Urothelium cell line (cell line): ENCODE measurements around the gene RAP1GAP2.
A peak's percentile ranks its signal among the peaks of the same experiment; 100 is the strongest.
"Not testable (repeated sequence)": the region's sequence is repeated elsewhere in the genome, so short reads cannot be mapped to it uniquely, and the experiment has no call there.

ENCODE experiments used
- DNase-seq: peaks from one replicate; pipeline ENCODE4 v3.0.0; 2011; ENCODE audit warnings: low spot score, mixed read lengths
- FAIRE-seq: peaks from 2 replicates; lab custom pipeline; 2011; peaks lifted over from hg19 to GRCh38; lab: Jason Lieb, UNC

RAP1GAP2 gene

DNA sequence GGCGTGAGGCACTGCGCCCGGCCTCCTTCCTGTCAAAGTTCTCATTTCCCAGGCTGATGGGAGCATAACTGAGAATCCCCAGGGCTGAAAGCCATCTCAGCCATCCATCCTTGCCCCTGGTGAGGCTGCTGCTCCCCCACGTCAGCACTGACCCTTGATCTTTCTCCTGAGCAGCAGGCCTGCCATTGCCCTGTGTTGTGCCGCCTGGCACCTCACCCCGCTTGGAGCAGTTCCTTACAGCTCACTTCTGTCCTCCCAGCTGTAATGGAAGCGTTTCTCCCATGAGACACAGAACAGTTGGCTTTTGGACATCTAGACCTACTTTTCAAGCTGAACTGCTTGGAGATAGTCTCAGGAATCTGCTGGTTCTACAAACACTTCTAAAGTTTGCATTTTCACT is 215.7 kb downstream of the RAP1GAP2 start:
- DNase-seq (no peak), FAIRE-seq (no peak)

DNA sequence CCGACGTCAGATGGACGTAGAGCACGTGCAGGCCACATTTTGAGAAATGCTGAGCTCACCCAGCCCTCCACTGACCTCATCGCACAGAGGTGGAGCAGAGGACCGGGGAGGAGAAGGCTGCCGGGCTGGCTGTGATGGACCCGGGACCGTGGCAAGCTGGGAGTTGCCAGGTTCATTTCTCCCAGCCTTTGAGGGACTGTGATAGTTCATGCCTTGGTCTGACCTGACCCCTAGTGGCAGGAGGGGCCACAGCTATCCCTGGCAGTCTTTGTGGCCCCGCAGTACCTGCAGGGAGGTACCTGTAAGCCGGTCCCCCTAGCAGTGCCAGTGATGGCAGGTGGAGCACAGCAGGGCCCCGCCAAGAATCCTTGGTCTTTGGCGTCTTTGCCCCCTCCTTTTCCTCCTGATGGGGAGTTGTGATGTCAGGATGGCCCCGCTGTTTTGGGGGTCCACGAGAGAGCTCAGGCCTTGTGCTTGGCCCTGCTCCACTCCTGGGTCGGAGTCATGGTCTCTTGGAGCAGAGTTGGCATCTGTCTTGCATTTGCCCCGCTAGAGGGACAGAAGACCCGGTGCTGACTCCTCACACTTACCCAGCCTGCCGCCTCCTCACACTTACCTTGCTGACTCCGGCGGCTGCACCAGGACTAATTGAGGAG is 216.8 kb downstream of the RAP1GAP2 start:
- FAIRE-seq (no peak), DNase-seq (peak; percentile 27)

DNA sequence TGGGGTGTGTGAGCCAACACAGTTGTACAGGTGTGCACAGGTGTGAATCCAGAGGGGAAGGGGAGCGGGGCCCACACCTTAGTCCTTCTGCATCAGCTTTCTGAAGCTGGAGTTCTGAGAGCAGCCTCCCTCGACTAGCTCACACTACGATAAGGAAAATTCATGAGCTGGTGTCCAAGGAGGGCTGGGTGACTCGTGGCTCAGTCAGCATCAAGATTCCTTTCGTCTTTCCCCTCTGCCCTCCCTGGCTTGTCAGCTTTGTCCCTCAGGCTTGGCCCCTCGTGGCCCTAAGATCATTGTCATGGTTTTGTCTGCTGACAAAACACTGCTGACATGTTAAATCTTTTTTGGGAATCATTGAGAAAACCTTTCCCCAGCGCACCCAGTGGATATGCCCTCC is 219.7 kb downstream of the RAP1GAP2 start:
- FAIRE-seq, result no peak
- no peak for DNase-seq

- DNase-seq, result no peak
- FAIRE-seq, result no peak
These were observed 221.7 kb downstream of the RAP1GAP2 start for GRCh38 chr17:3017936-3018335.

GRCh38 chr17:3019761-3020160 is 223.5 kb downstream of the RAP1GAP2 start:
- DNase-seq, result no peak
- no peak for FAIRE-seq

DNA sequence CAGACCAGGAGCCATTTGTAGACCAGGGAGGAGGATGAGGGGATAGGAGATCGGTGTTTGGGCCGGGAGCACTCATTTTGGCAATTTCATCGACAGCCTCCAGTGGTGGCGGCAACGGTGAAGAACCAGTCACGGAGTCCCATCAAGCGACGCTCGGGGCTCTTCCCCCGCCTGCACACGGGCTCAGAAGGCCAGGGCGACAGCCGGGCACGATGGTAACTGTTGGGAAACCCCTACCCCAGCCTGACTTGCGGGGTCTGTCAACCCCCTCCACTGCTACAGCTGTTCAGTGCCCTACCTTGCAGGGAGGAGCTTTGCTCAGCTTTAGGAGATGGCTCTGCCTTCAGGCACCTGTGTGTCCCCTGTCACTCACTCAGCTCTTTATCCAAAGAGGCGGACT is 224.1 kb downstream of the RAP1GAP2 start:
- FAIRE-seq, result no peak

GRCh38 chr17:3022197-3022596 is 226.0 kb downstream of the RAP1GAP2 start:
- FAIRE-seq (no peak), DNase-seq (no peak)

More for the DNA sequence above, 224.1 kb downstream of the RAP1GAP2 start:
- no peak for DNase-seq

DNA sequence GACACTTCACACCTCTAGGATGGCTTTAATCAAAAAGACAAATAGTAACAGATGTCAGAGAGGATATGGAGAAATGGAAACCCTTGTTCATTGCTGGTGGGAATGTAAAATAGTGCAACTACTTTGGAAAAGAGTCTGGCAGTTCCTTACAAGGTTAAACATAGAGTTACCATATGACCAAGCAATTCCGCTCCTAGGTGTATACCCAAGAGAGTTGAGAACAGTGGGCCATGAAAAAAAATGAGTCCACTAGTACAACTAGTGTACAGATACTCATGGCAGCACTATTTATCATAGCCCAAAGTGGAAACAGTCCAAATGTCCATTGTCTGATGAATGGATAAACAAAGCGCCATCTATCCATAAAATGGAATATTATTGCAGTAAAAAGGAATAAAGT is 228.1 kb downstream of the RAP1GAP2 start:
- DNase-seq (no peak), FAIRE-seq (no peak)

DNA sequence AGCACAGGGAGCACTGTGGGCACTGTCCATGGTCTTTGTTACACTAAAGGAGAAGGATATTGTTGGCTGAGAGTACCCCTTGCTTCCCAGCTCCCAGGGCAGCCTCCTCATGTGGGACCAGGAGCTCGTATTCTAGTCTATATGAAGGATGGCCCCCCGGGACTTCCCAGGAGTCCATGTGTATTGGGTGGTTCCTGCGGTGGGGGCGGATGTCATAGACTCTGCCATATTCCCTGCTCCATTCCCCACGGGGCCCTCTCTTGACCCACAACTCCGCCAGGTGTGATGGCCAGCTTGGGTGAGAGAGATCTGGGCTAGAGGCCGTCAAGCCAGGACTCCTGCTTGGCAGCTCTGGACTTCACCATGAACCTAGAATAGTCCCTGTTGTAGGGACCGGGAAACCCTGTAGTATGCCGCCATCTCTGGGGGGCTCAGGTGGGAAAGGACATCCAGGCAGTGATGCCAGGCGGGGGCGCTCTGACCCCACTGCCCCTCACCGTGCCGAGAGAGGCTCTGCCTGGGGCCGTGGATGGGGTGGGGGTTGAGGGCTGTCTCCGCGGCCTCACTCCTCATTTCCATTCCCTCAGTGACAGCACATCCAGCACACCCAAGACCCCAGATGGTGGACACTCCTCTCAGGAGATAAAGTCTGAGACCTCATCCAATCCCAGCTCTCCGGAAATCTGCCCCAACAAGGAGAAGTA is 229.3 kb downstream of the RAP1GAP2 start:
- FAIRE-seq (no peak), DNase-seq (no peak)

DNA sequence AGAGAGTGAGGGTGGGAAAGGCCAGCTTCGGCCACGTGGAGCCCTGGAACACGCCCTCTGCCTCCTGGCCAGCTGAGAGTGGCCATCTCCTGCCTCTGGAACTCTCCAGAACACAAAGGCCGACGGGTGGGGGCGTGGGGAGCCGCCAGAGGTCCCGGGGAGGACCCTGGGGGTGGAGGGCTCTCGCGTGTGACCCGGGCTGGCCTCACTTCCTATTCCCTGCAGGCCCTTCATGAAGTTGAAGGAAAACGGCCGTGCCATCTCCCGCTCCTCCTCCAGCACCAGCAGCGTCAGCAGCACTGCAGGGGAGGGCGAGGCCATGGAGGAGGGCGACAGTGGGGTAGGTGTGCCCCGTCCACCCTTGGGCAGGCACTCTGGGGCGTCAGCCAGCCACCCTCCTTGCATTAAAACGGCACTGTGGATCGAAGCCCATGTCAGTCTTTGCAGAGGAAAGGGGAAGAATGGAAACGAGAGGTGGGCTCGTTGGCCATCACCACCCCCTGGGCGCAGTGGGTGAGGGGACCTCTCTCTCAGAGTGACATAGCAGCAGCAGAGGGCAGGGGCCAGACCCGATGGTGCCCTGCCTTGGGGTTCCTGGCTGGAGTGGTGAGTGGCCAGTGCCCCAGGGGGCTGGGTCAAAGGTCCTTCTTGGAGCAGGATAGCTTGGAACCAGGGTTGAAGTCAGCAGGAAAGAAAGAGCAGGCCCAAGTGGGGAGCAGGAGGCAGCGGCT is 230.1 kb downstream of the RAP1GAP2 start:
- FAIRE-seq (no peak), DNase-seq (no peak)

- no peak for FAIRE-seq
These were observed 230.9 kb downstream of the RAP1GAP2 start for GRCh38 chr17:3026856-3027751.

DNA sequence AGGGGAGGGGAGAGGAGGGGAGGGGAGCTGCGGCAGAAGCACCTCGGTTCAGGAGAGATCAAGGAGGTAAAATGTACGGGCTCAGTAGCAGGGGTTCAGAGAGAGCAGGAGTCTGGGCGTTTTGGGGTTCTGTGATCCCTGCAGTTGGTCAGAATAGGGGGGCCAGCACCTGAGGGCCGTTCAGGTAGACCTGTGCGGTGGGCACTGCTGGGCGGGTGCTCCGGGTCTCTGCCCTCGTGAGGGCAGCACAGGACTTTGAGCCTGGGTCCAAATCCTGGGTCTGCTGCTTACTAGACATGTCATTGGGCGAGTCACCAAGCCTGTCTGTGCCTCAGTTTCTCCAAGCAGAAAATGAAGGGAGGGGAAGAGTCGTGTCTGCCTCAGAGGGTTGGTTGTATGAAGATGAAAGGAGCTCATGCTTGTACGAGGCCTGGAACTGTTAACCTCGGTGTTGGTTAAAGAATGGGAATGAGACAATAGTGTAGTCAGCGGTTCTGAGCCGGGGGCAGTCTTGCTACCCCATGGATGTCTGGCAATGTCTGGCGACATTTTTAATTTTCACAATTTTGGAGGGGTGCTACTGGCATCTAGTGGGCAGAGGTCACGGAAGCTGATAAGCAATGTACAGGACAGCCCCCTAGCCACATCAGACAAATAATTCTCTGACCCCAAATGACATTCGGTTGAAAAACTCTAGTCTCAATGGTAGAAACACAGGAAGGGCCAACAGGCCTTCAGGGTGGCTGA is 231.7 kb downstream of the RAP1GAP2 start:
- FAIRE-seq, result no peak
- DNase-seq, result no peak

More at GRCh38 chr17:3026856-3027751, 230.9 kb downstream of the RAP1GAP2 start:
- no peak for DNase-seq

GRCh38 chr17:3029213-3029913 is 233.1 kb downstream of the RAP1GAP2 start:
- no peak for FAIRE-seq
- no peak for DNase-seq

GRCh38 chr17:3030096-3030495 is 233.9 kb downstream of the RAP1GAP2 start:
- DNase-seq (no peak), FAIRE-seq (no peak)

DNA sequence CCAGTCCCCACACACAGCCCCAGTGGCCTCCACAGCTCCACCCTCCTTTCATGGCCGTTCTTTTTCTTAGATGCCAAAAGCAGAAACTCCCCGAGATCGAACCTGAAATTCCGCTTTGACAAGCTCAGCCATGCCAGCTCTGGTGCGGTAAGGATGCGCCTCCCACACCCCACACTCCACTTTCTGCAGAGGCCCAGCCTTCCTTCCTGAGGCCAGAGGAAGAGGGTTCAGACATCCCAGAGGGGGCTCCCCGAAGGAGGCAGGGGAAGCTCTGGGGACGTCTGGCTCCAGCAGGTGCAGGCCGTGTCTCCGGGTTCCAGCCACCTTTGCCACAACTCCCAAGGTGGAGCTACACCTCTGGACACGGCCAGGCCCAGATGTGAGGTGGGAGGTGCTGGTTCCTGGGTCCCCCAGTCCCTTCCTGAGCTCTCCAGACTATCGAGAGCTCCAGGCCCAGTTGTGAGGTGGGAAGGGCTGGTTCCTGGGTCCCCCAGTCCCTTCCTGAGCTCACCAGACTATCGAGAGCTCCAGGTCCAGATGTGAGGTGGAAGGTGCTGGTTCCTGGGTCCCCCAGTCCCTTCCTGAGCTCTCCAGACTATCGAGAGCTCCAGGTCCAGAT is 234.7 kb downstream of the RAP1GAP2 start:
- not testable (repeated sequence) for DNase-seq, FAIRE-seq

GRCh38 chr17:3032258-3033247 is 236.3 kb downstream of the RAP1GAP2 start:
- DNase-seq (no peak), FAIRE-seq (no peak)

DNA sequence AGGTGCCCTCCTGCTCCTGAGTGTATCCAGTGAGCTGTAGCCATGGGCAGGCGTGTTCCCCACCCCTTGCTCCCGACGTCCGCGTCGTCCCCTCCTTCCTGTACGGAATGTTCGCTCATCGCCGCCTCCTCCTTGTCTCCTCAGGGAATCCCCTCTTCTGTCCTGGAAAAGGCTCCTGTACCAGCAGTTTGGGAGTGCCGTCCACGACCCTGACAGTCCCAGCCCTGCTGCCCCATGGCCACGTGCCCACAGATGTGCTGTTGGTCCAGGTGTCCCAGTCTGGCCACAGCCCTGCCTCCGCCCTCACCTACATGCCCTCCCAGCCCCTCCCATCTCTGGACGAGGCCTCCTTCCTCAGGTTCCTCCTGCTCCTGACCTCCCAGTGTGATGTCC is 237.0 kb downstream of the RAP1GAP2 start:
- FAIRE-seq (no peak), DNase-seq (no peak)
